Measurements from ENCODE around the gene NADSYN1.
"Not testable (repeated sequence)": the region's sequence is repeated elsewhere in the genome, so short reads cannot be mapped to it uniquely, and the experiment has no call there.

NADSYN1 gene

DNA sequence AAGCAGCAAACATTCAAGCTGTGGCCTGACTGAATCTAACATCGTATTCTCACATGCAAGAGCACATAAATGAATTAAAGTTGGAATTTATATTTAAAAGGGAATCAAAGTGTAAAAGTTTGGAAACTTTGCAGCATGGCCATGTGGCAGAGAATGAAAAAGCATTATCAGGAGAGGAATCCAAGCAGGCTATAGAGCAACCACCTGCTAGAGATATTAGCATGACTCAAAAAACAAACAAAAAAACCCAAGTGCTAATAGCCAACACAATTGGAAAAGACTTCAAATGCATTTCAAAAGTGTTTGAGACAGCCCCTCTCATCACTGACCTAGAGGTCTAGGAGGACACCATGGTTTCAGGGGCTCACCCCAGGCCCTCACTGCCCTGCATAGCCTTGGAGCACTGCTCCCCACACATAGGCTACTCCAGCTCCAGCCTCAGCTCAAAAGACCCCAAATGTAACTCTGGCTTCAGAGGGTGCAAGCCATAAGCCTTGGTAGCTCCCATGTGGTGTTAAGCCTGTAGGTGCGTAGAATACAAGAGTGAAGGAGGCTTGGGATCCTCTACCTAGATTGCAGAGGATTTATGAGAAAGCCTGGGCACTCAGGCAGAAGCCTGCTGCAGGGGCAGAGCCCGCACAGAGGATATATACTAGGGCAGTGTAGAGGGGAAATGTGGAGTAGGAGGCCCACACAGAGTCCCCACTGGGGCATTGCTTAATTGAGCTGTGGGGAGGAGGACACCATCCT is 72.4 kb downstream of the NADSYN1 start:
- DNase-seq (ENCODE audit: low read depth in 1 of 2, low spot score in 1 of 2), result no peak

DNA sequence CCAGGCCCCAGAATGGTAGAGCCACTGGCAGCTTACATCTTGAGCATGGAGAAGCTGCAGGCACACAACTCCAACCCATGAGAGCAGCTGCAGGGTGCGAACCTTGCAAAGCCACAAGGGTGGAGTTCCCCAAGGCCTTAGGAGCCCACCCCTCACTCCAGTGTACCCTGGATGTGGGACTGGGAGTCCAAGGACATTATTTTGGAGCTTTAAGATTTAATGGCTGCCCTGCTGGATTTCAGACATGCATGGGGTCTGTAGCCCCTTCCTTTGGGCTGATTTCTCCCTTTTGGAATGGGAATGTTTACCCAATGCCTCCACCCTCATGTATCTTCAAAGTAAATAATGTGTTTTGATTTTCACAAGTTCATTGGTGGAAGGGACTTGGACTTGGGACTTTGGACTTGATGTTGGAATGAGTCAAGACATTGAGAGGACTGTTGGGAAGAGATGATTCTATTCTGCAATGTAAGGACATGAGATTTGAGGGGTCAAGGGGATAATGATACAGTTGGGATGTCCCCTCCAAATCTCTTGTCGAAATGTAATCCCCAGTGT is 73.0 kb downstream of the NADSYN1 start:
- no peak for DNase-seq (ENCODE audit: low read depth in 1 of 2, low spot score in 1 of 2)

DNA sequence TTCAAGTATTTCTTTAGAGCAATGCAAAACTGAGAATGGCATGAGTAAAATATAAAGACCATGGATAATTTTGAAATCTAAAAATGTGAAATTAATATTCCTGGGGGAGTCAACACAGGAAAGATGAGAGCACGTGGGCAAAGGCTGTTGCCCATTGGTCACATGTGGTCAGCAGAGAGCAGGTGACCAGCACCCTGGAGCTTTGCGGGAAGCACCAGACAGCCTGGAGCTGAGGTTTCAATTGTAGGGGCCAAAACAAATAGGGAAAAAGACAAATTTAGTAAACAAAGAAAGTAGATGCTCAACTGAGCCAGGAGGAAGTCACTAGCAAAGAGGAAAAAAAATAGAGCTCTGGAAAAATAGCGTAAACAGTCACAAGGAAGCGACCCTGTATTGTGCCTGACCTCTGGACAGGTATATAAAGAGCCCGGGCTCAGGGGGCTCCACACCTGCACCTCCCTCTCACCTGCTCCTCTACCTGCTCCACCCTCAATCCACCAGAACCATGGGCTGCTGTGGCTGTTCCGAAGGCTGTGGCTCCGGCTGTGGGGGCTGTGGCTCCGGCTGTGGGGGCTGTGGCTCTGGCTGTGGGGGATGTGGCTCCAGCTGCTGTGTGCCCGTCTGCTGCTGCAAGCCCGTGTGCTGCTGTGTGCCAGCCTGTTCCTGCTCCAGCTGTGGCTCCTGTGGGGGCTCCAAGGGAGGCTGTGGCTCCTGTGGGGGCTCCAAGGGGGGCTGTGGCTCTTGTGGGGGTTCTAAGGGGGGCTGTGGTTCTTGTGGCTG is 74.0 kb downstream of the NADSYN1 start, which contains the start of gene KRTAP5-7:
TSS of gene KRTAP5-7 (plus strand) at position 472 of the 780 bp plus-strand sequence. CDS start at position 506, 34 bp downstream.
- DNase-seq (ENCODE audit: low read depth in 1 of 2, low spot score in 1 of 2), result not testable (repeated sequence)

DNA sequence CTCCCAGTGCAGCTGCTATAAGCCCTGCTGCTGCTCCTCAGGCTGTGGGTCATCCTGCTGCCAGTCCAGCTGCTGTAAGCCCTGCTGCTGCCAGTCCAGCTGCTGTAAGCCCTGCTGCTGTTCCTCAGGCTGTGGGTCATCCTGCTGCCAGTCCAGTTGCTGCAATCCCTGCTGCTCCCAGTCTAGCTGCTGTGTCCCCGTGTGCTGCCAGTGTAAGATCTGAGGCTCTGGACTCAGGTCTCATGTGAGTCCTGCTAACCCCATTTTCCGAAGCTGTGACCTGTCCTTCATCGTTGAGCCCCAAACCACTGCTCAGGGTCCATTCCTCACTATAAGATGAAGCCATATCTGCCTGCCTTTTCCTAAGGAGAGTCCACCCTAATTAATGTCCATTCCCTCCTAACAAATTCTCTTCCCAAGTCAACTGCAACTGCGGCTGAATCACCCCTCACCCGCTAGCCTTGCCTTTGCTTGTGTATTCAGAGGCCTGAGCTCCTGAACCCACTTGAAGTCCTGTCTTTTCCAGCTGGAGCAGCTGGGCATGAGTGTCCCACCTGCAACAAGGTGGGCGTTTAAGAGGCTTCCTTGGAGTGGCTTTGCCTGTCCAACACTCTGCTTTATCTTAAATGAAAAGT is 74.7 kb downstream of the NADSYN1 start:
- no peak for DNase-seq (ENCODE audit: low read depth in 1 of 2, low spot score in 1 of 2)

DNA sequence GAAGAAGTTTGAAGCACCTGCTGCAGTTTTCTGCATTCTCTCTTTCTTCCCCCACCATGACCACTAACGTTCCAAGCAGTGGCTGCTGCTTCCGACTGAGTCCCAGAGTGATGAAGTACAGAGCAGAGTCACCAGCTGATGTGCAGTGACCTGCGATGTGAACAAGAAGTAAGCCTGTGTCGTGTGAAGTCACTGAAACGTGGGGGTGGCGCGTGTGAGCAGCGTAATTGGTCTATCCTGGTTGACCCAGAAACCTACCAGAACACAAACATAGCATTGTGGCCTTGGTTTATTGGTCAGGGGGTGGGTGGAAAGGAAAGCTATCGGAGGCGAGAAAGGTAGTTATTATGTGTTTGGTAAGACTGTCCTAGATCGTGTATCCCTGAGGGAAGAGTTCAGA is 77.6 kb downstream of the NADSYN1 start:
- DNase-seq (ENCODE audit: low read depth in 1 of 2, low spot score in 1 of 2), result no peak

DNA sequence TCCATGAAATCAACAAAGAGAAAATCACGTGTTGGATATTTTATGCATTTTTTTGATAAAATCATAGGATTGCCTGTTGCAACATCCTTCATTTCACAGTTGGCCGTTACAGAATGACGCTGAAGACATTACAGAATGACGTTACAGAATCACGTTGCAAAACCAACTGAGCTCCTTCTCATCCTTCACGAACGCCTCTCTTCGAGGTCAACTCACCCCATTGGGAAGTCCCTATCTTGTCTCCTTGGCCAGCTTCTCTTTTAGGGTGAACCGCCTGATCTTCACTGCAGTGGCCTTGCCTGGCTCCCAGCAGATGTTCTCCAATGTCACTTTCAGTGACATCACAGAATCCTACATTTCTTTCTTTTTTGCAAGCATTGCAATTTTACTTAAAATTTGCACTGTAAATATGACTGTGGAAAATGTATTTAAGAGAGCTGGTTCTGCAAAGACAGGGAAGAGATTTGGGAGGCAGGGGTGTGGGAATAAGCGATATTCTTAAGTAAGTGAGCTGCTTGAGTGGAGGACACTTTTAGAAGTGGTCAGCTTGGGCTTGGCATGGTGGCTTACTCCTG is 79.1 kb downstream of the NADSYN1 start:
- DNase-seq (ENCODE audit: low read depth in 1 of 2, low spot score in 1 of 2), result no peak

DNA sequence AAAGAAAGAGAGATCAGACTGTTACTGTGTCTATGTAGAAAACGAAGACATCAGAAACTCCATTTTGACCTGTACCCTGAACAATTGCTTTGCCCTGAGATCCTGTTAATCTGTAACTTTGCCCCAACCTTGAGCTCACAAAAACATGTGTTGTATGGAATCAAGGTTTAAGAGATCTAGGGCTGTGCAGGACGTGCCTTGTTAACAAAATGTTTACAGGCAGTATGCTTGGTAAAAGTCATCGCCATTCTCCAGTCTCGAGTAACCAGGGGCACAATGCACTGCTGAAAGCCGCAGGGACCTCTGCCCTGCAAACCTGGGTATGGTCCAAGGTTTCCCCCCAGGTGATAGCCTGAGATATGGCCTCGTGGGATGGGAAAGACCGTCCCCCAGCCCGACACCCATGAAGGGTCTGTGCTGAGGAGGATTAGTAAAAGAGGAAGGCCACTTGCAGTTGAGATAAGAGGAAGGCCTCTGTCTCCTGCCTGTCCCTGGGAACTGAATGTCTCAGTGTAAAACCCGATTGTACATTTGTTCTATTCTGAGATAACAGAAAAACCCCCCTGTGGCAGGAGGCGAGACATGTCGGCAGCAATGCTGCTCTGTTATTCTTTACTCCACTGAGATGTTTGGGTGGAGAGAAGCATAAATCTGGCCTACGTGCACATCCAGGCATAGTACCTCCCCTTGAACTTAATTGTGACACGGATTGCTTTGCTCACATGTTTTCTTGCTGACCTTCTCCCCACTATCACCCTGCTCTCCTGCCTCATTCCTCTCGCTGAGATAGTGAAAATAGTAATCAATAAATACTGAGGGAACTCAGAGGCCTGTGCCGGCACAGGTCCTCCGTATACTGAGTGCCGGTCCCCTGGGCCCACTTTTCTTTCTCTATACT is 82.0 kb downstream of the NADSYN1 start:
- not testable (repeated sequence) for DNase-seq (ENCODE audit: low read depth in 1 of 2, low spot score in 1 of 2)

DNA sequence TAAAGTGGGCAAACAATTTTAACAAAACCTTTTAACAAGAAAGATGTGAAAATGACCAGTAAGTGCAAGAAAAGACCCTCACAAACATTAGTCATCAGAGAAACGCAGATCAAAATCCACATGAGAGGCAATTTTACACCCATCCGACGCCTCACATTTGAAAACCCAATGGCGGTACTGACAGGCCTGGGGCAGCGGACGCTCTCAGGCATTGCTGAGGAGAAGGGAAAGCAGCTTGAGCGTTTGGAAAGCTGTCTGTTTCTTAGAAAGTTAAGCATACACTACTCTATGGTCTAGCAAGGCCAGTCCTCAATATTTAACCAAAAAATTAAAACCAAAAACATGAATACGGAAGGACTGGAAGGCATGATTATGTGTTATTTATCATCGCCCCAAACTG is 82.8 kb downstream of the NADSYN1 start:
- no peak for DNase-seq (ENCODE audit: low read depth in 1 of 2, low spot score in 1 of 2)

DNA sequence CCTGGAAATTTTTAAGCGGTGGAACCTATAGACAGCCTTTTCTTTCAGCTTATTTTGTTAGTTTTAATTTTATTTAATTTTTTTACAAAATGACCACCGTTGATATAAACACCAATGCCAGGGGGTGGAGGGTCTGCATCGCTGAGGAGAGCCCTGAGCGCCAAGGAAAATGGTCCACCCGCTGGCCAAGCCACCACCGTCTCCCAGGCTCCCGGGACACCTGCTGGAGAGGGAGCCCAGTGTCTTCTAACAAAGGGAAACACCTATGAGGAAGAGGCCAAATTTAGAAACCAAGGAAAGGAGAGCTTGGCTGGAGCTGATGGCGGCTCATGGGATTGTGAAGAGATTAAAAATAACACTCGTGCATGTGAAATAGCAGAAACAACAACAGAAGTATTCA is 84.5 kb downstream of the NADSYN1 start:
- DNase-seq (ENCODE audit: low read depth in 1 of 2, low spot score in 1 of 2), result no peak

DNA sequence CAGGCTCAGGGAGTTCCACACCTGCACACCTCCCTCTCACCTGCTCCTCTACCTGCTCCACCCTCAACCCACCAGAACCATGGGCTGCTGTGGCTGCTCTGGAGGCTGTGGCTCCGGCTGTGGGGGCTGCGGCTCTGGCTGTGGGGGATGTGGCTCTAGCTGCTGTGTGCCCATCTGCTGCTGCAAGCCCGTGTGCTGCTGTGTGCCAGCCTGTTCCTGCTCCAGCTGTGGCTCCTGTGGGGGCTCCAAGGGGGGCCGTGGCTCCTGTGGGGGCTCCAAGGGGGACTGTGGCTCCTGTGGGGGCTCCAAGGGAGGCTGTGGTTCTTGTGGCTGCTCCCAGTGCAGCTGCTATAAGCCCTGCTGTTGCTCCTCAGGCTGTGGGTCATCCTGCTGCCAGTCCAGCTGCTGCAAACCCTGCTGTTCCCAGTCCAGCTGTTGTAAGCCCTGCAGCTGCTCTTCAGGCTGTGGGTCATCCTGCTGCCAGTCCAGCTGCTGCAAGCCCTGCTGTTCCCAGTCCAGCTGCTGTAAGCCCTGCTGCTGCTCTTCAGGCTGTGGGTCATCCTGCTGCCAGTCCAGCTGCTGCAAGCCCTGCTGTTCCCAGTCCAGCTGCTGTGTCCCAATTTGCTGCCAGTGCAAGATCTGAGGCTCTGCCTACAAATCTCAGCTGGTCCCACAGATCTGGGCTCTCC is 85.1 kb downstream of the NADSYN1 start, which contains the start of gene KRTAP5-8:
TSS of gene KRTAP5-8 (plus strand) at position 49 of the 689 bp plus-strand sequence. CDS start at position 80, 31 bp downstream.
- not testable (repeated sequence) for DNase-seq (ENCODE audit: low read depth in 1 of 2, low spot score in 1 of 2)

DNA sequence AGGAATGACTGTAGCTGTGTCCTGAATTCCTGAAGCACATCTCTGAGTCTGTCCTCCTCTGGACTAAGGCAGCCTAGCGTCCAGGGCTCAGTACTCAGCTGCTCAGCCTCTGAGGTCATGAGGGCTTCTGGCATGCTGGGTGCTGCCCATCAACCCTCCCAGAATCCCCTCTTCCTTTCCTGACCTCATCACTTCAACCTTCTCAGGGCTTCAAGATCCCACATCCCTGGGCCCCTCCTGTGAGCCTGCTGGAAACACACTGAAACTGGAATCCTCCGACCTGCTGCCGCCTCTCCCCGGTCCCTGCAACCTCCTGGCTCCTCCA is 85.6 kb downstream of the NADSYN1 start:
- no peak for DNase-seq (ENCODE audit: low read depth in 1 of 2, low spot score in 1 of 2)

DNA sequence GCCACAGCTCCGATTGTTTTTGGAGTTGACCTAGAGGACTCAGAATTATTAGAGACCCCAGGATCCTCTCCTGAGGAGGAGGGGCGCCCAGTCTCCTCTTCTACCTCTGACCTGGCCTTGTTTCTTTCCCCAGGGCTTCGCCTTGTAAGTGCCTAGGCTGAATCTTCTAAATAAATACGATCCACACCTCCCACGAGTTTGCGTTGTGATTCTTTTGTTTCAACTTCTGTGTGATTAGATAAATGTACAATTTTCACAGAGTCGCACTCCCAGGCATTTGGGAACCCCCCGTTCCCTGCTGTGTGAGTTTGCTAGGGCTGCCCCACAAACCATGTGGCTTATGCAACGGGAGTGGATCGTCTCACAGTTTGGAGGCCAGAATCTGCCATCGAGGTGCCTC is 86.0 kb downstream of the NADSYN1 start:
- DNase-seq (ENCODE audit: low read depth in 1 of 2, low spot score in 1 of 2), result no peak

DNA sequence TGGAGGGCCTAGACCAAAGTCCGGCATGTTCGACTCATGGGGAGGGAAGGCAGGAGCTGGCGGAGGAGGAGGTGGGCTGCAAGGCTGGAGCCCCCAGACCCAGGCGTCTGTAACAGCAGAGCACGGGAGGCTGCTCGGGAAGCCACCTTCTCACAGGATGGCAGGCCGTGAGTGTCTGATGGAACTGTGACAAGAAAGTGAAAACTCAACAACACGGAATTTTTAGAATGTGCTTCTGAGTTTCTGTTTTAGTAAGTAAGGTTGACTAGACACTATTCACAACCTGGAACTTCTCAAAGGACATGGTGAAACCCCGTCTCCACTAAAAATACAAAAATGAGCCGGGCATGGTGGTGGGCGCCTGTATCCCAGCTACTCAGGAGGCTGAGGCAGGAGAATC is 87.0 kb downstream of the NADSYN1 start:
- not testable (repeated sequence) for DNase-seq (ENCODE audit: low read depth in 1 of 2, low spot score in 1 of 2)

DNA sequence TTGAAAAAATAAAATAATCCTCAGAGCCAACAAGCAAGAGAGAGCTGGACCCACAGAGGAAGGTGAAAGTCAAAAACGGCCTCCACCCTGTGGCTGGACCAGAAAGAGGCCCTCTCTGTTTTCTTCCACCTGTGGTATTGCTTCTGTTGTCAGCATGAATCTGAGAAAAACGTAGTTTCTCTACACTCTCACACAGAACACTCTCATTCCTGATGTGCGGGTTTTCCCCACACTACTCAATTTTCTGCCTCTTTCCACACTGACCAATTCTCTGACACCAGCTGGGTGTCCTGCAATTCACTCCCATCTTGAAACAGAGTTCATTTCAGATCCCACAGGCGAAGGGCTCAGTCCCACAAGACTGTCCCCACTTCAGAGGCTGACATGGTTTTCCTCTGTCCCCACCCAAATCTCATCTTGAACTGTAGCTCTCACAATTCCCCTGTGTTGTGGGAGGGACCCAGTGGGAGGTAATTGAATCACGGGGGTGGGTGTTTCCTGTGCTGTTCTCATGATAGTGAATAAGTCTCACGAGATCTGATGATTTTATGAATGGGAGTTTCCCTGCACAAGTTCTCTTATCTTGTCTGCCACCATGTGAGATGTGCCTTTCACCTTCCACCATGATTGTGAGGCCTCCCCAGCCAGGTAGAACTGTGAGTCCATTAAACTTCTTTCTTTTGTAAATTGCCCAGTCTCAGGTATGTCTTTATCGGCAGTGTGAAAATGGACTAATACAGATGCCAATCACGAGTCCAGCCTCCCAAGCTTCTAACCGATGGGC is 87.7 kb downstream of the NADSYN1 start:
- not testable (repeated sequence) for DNase-seq (ENCODE audit: low read depth in 1 of 2, low spot score in 1 of 2)

DNA sequence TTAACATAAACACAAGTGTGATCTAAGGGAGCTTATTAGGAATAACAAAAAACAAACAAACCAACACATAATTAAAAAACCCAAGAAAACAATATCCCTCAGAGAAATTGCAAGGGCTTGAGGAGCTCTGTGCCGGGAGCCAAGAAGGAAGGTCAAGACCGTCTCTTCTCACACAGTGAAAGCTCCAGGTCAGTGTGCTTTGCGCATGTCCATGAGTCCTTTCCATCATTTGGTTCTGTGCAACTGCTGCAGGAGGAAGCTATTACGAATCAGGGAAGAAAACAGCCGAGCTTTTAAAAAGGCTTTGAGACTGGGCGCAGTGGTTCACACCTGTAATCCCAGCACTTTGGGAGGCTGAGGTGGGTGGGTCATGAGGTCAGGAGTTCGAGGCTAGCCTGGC is 89.4 kb downstream of the NADSYN1 start:
- no peak for DNase-seq (ENCODE audit: low read depth in 1 of 2, low spot score in 1 of 2)

DNA sequence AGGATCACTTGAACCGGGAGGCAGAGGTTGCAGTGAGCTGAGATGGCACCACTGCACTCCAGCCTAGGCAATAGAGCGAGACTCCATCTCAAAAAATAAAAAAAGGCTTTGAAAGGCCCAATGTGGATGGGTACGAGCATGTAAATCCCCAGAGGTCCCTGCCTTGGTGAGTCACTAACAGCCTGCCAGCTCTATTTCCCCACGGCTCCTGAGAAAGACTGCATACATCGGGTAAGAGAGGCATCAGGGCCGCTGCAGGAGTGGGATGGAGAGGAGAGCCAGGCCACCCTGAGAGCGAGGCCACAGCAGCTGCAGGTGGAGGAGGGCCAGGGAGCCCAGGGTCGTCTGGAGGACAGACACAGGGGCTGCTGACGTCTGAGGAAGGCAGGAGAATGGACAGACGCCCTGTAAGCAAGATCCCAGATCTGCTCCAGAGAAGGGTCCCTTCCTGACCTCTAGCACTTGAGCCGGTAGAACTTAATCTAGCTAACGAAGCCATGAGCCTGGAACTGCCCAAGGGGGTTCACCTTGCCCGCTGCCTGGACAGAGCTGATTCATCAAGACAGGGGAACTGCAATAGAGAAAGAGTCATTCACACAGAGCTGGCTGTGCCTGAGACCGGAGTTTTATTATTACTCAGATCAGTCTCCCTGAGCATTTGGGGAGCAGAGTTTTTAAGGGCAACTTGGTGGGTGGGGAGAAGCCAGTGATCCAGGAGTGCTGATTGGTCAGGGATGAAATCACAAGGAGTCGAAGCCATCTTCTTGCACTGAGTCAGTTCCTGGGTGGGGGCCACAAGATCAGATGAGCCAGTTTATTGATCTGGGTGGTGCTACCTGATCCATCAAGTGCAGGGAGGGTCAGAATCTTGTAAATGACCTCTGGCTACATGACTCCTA is 90.1 kb downstream of the NADSYN1 start:
- DNase-seq (ENCODE audit: low read depth in 1 of 2, low spot score in 1 of 2), result no peak

DNA sequence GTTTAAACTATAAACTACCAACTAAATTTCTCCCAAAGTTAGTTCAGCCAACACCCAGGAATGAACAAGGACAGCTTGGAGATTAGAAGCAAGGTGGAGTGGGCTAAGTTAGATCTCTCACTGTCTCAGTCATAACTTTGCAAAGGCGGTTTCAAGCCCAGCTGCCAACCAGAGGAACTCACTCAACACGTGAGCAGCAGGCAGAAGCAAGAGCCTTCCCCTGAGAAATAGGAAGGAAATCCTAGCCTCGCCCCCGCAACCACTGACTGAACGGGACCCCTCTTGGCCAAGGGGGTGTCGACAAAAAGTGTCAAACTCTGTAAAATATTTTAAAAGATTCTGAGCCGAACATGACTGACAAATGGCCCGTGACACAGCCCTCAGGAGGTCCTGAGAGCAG is 90.9 kb downstream of the NADSYN1 start:
- DNase-seq (ENCODE audit: low read depth in 1 of 2, low spot score in 1 of 2), result no peak

Measured in activated T-helper 1 cell treated with anti-CD3 and anti-CD28 coated beads, Interleukin-2, amount 50 U/mL, for 16 hours (primary cell).